ENCODE results near the gene PIAS1. TPM values are rescaled to one million over a fixed set of nuclear protein-coding genes. Genes with fewer than 3 reads are reported as not detected.

Gene PIAS1
- total RNA-seq, 1 experiment from 2014 or later: 25.9 TPM

DNA sequence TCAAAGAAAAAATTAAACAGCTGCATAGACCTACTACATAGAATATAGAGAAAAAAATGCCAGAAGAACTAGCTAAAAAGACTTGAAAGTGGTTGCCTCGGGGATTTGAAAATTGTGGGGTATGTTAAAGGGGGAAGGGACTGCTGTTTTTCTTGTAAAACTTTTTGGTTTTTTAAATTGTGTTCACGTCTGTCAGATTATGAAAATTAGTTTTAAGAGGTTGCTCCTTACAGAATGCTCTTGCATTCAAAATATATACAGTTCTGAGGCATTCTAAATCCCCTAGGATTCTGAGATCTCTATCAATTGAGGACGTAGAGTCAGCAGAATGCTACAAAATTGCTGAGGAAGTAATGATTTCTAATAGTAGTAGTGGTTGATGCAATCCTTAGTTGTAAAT lies 28.6 kb downstream of the PIAS1 start:
- peaks cover 0 to 4% of the 10 kb centered on the region in 2 experiments; a peak in 2 of 4 replicates for H3K36me3 ChIP-seq (ENCODE audit: control insufficient read depth in 1 of 2, insufficient read depth in 2 of 2, low read length in 2 of 2)
- no peak overlapping the region for H3K4me3 ChIP-seq (replicated peaks in 1 of 2; ENCODE audit: low read depth in 1 of 2, low read length in 2 of 2)
- POLR2A ChIA-PET: no interaction called here
- DNase-seq (ENCODE audit: low read depth, low spot score): no peak
- no peak overlapping the region for H2AFZ ChIP-seq (ENCODE audit: low read depth, low read length, poor library complexity, severe bottlenecking)
- no peaks in the 10 kb centered on the region for H3K4me1 ChIP-seq (ENCODE audit: control insufficient read depth in 1 of 2, insufficient read depth in 2 of 2, low read length in 2 of 2)
- peaks cover 14% of the 10 kb centered on the region for H4K20me1 ChIP-seq (ENCODE audit: insufficient read depth)
- no peaks in the 10 kb centered on the region for H3K9me3 ChIP-seq (ENCODE audit: control insufficient read depth in 1 of 2, insufficient read depth in 1 of 2, low read depth in 1 of 2, low read length in 2 of 2)
- no peak overlapping the region for H3K27ac ChIP-seq (ENCODE audit: low read depth, low read length)
- CTCF ChIA-PET: no interaction called here
- intact Hi-C loops (cut with micrococcal nuclease): no loop called here
- TF ChIP-seq FOSL1 (IDR thresholded peaks at IDR 0.05; ENCODE audit: low read depth): no peak
- TF ChIP-seq, protein P1, sequence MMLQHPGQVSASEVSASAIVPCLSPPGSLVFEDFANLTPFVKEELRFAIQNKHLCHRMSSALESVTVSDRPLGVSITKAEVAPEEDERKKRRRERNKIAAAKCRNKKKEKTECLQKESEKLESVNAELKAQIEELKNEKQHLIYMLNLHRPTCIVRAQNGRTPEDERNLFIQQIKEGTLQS (IDR thresholded peaks at IDR 0.05): no peak
- no peak for TF ChIP-seq POLR2A (IDR thresholded peaks at IDR 0.05; ENCODE audit: borderline replicate concordance, extremely low read depth, insufficient read depth, insufficient read length)
- no peak for TF ChIP-seq TCF7L2 (IDR thresholded peaks at IDR 0.05; ENCODE audit: borderline replicate concordance, extremely low read depth, insufficient read depth, insufficient read length)
- TF ChIP-seq EZH2 (IDR thresholded peaks at IDR 0.05): no peak
- TF ChIP-seq, protein P2, sequence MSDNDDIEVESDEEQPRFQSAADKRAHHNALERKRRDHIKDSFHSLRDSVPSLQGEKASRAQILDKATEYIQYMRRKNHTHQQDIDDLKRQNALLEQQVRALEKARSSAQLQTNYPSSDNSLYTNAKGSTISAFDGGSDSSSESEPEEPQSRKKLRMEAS (IDR thresholded peaks at IDR 0.05): no peak
- no peak for TF ChIP-seq SIN3A (IDR thresholded peaks at IDR 0.05; ENCODE audit: low read depth)
- TF ChIP-seq SRF (IDR thresholded peaks at IDR 0.05; ENCODE audit: low read depth): no peak
- TF ChIP-seq ZFX (IDR thresholded peaks at IDR 0.05): no peak
- no peak for TF ChIP-seq SP1 (IDR thresholded peaks at IDR 0.05; ENCODE audit: low read depth)
- TF ChIP-seq POLR2AphosphoS5 (IDR thresholded peaks at IDR 0.05; ENCODE audit: low read depth, low read length): no peak
- TF ChIP-seq EZH2phosphoT487 (IDR thresholded peaks at IDR 0.05; ENCODE audit: borderline replicate concordance): no peak
- no peak for TF ChIP-seq CBX3 (IDR thresholded peaks at IDR 0.05; ENCODE audit: low read depth)
- TF ChIP-seq EGR1 (IDR thresholded peaks at IDR 0.05; ENCODE audit: low read depth): no peak
- no peak for TF ChIP-seq ELF1 (IDR thresholded peaks at IDR 0.05; ENCODE audit: borderline replicate concordance, low read depth)
- TF ChIP-seq, protein P3, sequence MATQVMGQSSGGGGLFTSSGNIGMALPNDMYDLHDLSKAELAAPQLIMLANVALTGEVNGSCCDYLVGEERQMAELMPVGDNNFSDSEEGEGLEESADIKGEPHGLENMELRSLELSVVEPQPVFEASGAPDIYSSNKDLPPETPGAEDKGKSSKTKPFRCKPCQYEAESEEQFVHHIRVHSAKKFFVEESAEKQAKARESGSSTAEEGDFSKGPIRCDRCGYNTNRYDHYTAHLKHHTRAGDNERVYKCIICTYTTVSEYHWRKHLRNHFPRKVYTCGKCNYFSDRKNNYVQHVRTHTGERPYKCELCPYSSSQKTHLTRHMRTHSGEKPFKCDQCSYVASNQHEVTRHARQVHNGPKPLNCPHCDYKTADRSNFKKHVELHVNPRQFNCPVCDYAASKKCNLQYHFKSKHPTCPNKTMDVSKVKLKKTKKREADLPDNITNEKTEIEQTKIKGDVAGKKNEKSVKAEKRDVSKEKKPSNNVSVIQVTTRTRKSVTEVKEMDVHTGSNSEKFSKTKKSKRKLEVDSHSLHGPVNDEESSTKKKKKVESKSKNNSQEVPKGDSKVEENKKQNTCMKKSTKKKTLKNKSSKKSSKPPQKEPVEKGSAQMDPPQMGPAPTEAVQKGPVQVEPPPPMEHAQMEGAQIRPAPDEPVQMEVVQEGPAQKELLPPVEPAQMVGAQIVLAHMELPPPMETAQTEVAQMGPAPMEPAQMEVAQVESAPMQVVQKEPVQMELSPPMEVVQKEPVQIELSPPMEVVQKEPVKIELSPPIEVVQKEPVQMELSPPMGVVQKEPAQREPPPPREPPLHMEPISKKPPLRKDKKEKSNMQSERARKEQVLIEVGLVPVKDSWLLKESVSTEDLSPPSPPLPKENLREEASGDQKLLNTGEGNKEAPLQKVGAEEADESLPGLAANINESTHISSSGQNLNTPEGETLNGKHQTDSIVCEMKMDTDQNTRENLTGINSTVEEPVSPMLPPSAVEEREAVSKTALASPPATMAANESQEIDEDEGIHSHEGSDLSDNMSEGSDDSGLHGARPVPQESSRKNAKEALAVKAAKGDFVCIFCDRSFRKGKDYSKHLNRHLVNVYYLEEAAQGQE (IDR thresholded peaks at IDR 0.05; ENCODE audit: low read depth): no peak
- no peak for TF ChIP-seq RAD21 (IDR thresholded peaks at IDR 0.05; ENCODE audit: low read depth)
- no peak for TF ChIP-seq ZNF274 (IDR thresholded peaks at IDR 0.05; ENCODE audit: low read depth, low read length)
- no peak for TF ChIP-seq JUND (IDR thresholded peaks at IDR 0.05)
- TF ChIP-seq, protein P4, sequence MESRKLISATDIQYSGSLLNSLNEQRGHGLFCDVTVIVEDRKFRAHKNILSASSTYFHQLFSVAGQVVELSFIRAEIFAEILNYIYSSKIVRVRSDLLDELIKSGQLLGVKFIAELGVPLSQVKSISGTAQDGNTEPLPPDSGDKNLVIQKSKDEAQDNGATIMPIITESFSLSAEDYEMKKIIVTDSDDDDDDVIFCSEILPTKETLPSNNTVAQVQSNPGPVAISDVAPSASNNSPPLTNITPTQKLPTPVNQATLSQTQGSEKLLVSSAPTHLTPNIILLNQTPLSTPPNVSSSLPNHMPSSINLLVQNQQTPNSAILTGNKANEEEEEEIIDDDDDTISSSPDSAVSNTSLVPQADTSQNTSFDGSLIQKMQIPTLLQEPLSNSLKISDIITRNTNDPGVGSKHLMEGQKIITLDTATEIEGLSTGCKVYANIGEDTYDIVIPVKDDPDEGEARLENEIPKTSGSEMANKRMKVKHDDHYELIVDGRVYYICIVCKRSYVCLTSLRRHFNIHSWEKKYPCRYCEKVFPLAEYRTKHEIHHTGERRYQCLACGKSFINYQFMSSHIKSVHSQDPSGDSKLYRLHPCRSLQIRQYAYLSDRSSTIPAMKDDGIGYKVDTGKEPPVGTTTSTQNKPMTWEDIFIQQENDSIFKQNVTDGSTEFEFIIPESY (IDR thresholded peaks at IDR 0.05; ENCODE audit: extremely low read depth, insufficient replicate concordance, low read length): no peak
- no peak overlapping the region for H3K4me2 ChIP-seq (ENCODE audit: low read length)
- BruUV-seq (replicated peaks): no TSS peak
- RAD21 ChIA-PET (ENCODE audit: low non-redundant PET in 1 of 2, low total read pairs in 2 of 2, uncharacterized antibody in 2 of 2, unreplicated experiment in 2 of 2): no interaction called here
- no peak for ATAC-seq
- no peaks in the 10 kb centered on the region for H3K27me3 ChIP-seq (ENCODE audit: insufficient read depth, low read length)
- no peak overlapping the region for H3K9ac ChIP-seq (ENCODE audit: low read length)
- H3K9me2 ChIP-seq (ENCODE audit: insufficient read depth): no peaks in the 10 kb centered on the region
- peaks cover 98% of the 10 kb centered on the region for H3K79me2 ChIP-seq (ENCODE audit: insufficient read depth, low read length)

All from HCT116 (cell line).